Loucy (cell line): ENCODE measurements around the gene MRLN.

Experiments
- CTCF ChIP-seq: fragments of 200-600 bp; sonication (generic); conservative IDR thresholded peaks from 2 replicates; pipeline ENCODE4 v1.5.1; 2014; ENCODE audit warnings: mild to moderate bottlenecking, antibody characterized with exemption, low read length
- EZH2phosphoT487 ChIP-seq: fragments of 200-600 bp; IDR thresholded peaks from 2 replicates; pipeline ENCODE4 v1.6.1; 2018; ENCODE audit warnings: antibody characterized with exemption, mild to moderate bottlenecking, moderate library complexity, borderline replicate concordance

GRCh38 chr10:59695637-59696036 lies 57.6 kb downstream of the MRLN start:
- no peak for TF ChIP-seq CTCF
- no peak for TF ChIP-seq EZH2phosphoT487
